Stimulated activated CD4-positive, alpha-beta T cell treated with anti-CD3 and anti-CD28 coated beads, Interleukin-12 subunit alpha, Interleukin-12 subunit beta, amount 100 ng/mL, for 4 hours (primary cell): ENCODE measurements around the gene FAM163A.

Experiments
- DNase-seq: peaks from one replicate; pipeline ENCODE4 v3.0.0-alpha.2; 2020

Gene FAM163A

GRCh38 chr1:179865377-179865776 lies 122.3 kb downstream of the FAM163A start:
- DNase-seq: no peak
